GM12878 (cell line): ENCODE measurements around the gene SLC39A1. TPM values are rescaled to one million over a fixed set of nuclear protein-coding genes. Genes with fewer than 3 reads are reported as not detected.

ENCODE experiments used
- CBX3 ChIP-seq: fragments of 200-600 bp; sonication (generic); IDR thresholded peaks from 2 replicates; pipeline ENCODE4 v1.6.1; 2016; ENCODE audit warnings: low read depth, borderline replicate concordance
- CBX5 ChIP-seq: sonication (generic); IDR thresholded peaks from 2 replicates; pipeline ENCODE4 v1.6.1; 2016; ENCODE audit warnings: low read depth, moderate library complexity, mild to moderate bottlenecking, inconsistent platforms
- CTCF ChIP-seq, 3 experiments: IDR thresholded peaks in 2 of 3; conservative IDR thresholded peaks in 1 of 3; 2 replicates each; pipeline ENCODE4 v1.5.1; 2011; ENCODE audit warnings: low read depth in 3 of 3, low read length in 3 of 3, mild to moderate bottlenecking in 3 of 3, control low read depth in 2 of 3, moderate library complexity in 2 of 3, inconsistent platforms in 1 of 3, mixed read lengths in 1 of 3; ENCODE audit not compliant: control insufficient read depth in 2 of 3, insufficient read depth in 1 of 3; ENCODE audit errors: extremely low read depth in 1 of 3
- EGR1 ChIP-seq, 2 experiments: IDR thresholded peaks; 1 replicate in 1 of 2; 2 replicates in 1 of 2; pipeline ENCODE4 v1.6.1; 2011 to 2012; ENCODE audit warnings: low read depth in 2 of 2, low read length in 2 of 2, borderline replicate concordance in 1 of 2, mild to moderate bottlenecking in 1 of 2, moderate library complexity in 1 of 2
- ESRRA ChIP-seq: IDR thresholded peaks from 2 replicates; pipeline ENCODE4 v1.6.1; 2012; ENCODE audit warnings: mild to moderate bottlenecking, low read length, improper control_type of control experiment
- EZH2 ChIP-seq: IDR thresholded peaks from 2 replicates; pipeline ENCODE4 v1.6.1; 2012; ENCODE audit warnings: low read depth, mild to moderate bottlenecking, control low read depth, inconsistent platforms, low read length, borderline replicate concordance; ENCODE audit not compliant: control insufficient read depth
- MEF2B ChIP-seq: fragments of 450-650 bp; IDR thresholded peaks from 2 replicates; pipeline ENCODE4 v1.6.1; 2018; ENCODE audit warnings: mild to moderate bottlenecking, moderate library complexity; ENCODE audit not compliant: partially characterized antibody, poor library complexity, severe bottlenecking
- NBN ChIP-seq: fragments of 450-650 bp; IDR thresholded peaks from 2 replicates; pipeline ENCODE4 v1.6.1; 2016
- PKNOX1 ChIP-seq: fragments of 450-650 bp; IDR thresholded peaks from 2 replicates; pipeline ENCODE4 v1.6.1; 2016; ENCODE audit warnings: mild to moderate bottlenecking
- RAD21 ChIP-seq: IDR thresholded peaks from 2 replicates; pipeline ENCODE4 v1.6.1; 2011; ENCODE audit warnings: mild to moderate bottlenecking, low read depth, low read length, moderate library complexity; ENCODE audit not compliant: insufficient read depth
- SP1 ChIP-seq: IDR thresholded peaks from one replicate; pipeline ENCODE4 v1.6.1; 2011; ENCODE audit warnings: low read depth, low read length
- SRF ChIP-seq, 2 experiments: IDR thresholded peaks; 2 replicates each; pipeline ENCODE4 v1.6.1; 2011; ENCODE audit warnings: low read depth in 2 of 2, low read length in 2 of 2, mild to moderate bottlenecking in 1 of 2, moderate library complexity in 1 of 2
- TAF1 ChIP-seq: IDR thresholded peaks from 2 replicates; pipeline ENCODE4 v1.6.1; 2011; ENCODE audit warnings: mild to moderate bottlenecking, low read depth, low read length, borderline replicate concordance
- TBL1XR1 ChIP-seq: IDR thresholded peaks from 2 replicates; pipeline ENCODE4 v1.6.1; 2012; ENCODE audit warnings: low read depth, low read length, improper control_type of control experiment
- ZZZ3 ChIP-seq: IDR thresholded peaks from 2 replicates; pipeline ENCODE4 v1.6.1; 2011; ENCODE audit warnings: low read depth; ENCODE audit not compliant: control insufficient read depth, insufficient read length
- polyA plus RNA-seq, 11 experiments: library from polyadenylated mRNA; depleted of rRNA in 4 of 11; unstranded in 6 of 11; stranded (reverse) in 5 of 11; fragments of >200 nt; fragmentation: Nextera tagmentation in 4 of 11; fragmentation: Illumina TruSeq in 1 of 11; extraction: Ambion mirVana in 4 of 11; extraction: Trizol in 1 of 11; gene quantifications; 1 replicate in 1 of 11; 2 replicates in 10 of 11; pipeline versions ENCODE4 v1.2.1 to v1.2.3, GENCODE V29; 2011 to 2016; ENCODE audit warnings: inconsistent platforms in 2 of 11, missing spikeins in 2 of 11, low read depth in 1 of 11
- total RNA-seq, 4 experiments: library from RNA; depleted of rRNA in 3 of 4; stranded (reverse); fragments of >200 nt in 3 of 4; fragmentation: Illumina TruSeq in 1 of 4; extraction: Trizol in 1 of 4; gene quantifications; 2 replicates each; pipeline versions ENCODE4 v1.2.1 to v1.2.3, GENCODE V29; 2013 to 2021
- TF ChIP-seq, protein P1 (sequence below): fragments of 450-650 bp; conservative IDR thresholded peaks from 2 replicates; pipeline ENCODE4 v1.6.1; 2017; ENCODE audit warnings: mild to moderate bottlenecking, moderate library complexity
- TF ChIP-seq, protein P2 (sequence below): fragments of 450-650 bp; formaldehyde crosslinking; IDR thresholded peaks from 2 replicates; pipeline ENCODE4 v1.5.0; 2022; ENCODE audit warnings: mild to moderate bottlenecking, missing genetic modification characterization

SLC39A1 gene
- total and polyA plus RNA-seq, 10 of the 15 experiments (the other 5 are each of a cell fraction or from before 2014, with no cell fraction given): 8.8 to 98.6 (median 72.4) TPM

GRCh38 chr1:153922076-153922971 lies 41.0 kb downstream of the SLC39A1 start (continued):
- TF ChIP-seq TBL1XR1 (no peak), RAD21 (0 out of 2 replicates have a peak, but pooled peaks have one; percentile 22), CTCF (IDR thresholded peaks at IDR 0.05 in 2 of 3, conservative IDR thresholded peaks at IDR 0.05 in 1 of 3; ENCODE audit: control insufficient read depth in 2 of 3, extremely low read depth in 1 of 3, insufficient read depth in 1 of 3, low read depth in 3 of 3, low read length in 3 of 3) (peak in 2 of 3 experiments; percentile 31 to 37; a peak in 3 of 6 replicates), ZZZ3 (no peak), SRF (IDR thresholded peaks at IDR 0.05; ENCODE audit: low read depth in 2 of 2, low read length in 2 of 2) (no peak), CBX3 (no peak), MEF2B (no peak), PKNOX1 (no peak), SP1 (no peak), EZH2 (no peak), CBX5 (no peak), TAF1 (no peak), EGR1 (IDR thresholded peaks at IDR 0.05; ENCODE audit: borderline replicate concordance in 1 of 2, low read depth in 2 of 2, low read length in 2 of 2) (peak in 1 of 2 experiments; percentile 83; a peak in 2 of 3 replicates), NBN (no peak), ESRRA (no peak)
- TF ChIP-seq, protein P1, sequence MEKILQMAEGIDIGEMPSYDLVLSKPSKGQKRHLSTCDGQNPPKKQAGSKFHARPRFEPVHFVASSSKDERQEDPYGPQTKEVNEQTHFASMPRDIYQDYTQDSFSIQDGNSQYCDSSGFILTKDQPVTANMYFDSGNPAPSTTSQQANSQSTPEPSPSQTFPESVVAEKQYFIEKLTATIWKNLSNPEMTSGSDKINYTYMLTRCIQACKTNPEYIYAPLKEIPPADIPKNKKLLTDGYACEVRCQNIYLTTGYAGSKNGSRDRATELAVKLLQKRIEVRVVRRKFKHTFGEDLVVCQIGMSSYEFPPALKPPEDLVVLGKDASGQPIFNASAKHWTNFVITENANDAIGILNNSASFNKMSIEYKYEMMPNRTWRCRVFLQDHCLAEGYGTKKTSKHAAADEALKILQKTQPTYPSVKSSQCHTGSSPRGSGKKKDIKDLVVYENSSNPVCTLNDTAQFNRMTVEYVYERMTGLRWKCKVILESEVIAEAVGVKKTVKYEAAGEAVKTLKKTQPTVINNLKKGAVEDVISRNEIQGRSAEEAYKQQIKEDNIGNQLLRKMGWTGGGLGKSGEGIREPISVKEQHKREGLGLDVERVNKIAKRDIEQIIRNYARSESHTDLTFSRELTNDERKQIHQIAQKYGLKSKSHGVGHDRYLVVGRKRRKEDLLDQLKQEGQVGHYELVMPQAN: peak; percentile 54; the same call in 1 of the 2 replicates
- TF ChIP-seq, protein P2, sequence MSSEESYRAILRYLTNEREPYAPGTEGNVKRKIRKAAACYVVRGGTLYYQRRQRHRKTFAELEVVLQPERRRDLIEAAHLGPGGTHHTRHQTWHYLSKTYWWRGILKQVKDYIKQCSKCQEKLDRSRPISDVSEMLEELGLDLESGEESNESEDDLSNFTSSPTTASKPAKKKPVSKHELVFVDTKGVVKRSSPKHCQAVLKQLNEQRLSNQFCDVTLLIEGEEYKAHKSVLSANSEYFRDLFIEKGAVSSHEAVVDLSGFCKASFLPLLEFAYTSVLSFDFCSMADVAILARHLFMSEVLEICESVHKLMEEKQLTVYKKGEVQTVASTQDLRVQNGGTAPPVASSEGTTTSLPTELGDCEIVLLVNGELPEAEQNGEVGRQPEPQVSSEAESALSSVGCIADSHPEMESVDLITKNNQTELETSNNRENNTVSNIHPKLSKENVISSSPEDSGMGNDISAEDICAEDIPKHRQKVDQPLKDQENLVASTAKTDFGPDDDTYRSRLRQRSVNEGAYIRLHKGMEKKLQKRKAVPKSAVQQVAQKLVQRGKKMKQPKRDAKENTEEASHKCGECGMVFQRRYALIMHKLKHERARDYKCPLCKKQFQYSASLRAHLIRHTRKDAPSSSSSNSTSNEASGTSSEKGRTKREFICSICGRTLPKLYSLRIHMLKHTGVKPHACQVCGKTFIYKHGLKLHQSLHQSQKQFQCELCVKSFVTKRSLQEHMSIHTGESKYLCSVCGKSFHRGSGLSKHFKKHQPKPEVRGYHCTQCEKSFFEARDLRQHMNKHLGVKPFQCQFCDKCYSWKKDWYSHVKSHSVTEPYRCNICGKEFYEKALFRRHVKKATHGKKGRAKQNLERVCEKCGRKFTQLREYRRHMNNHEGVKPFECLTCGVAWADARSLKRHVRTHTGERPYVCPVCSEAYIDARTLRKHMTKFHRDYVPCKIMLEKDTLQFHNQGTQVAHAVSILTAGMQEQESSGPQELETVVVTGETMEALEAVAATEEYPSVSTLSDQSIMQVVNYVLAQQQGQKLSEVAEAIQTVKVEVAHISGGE (CRISPR knock-in tag): no peak
